Epithelial cell of esophagus (primary cell): ENCODE measurements around the gene FASTK.
"Not testable (repeated sequence)": the region's sequence is repeated elsewhere in the genome, so short reads cannot be mapped to it uniquely, and the experiment has no call there.

Experiments used
- DNase-seq: peaks from one replicate; pipeline ENCODE4 v3.0.0; 2010; ENCODE audit warnings: low read depth
- H3K4me3 ChIP-seq: 2 replicates; pipeline ENCODE4 v1.5.1; 2011; ENCODE audit warnings: mild to moderate bottlenecking, low read length, control low read depth
- CTCF ChIP-seq: IDR thresholded peaks from 2 replicates; pipeline ENCODE4 v1.5.1; 2011; ENCODE audit warnings: low read depth, mild to moderate bottlenecking, low read length, control low read depth, inconsistent platforms; ENCODE audit not compliant: insufficient read depth; ENCODE audit errors: missing control alignments

Gene FASTK

GRCh38 chr7:151046603-151047573 lies 33.7 kb downstream of the FASTK start:
- DNase-seq, result peak; percentile 56
- no peak for TF ChIP-seq CTCF
- H3K4me3 ChIP-seq, result no peak overlapping the region

GRCh38 chr7:151045967-151046366 lies 34.6 kb downstream of the FASTK start:
- no peak for DNase-seq
- no peak overlapping the region for H3K4me3 ChIP-seq
- no peak for TF ChIP-seq CTCF

GRCh38 chr7:151045262-151045661 lies 35.3 kb downstream of the FASTK start:
- H3K4me3 ChIP-seq, result no peak overlapping the region
- DNase-seq, result no peak
- no peak for TF ChIP-seq CTCF

- H3K4me3 ChIP-seq, result no peak overlapping the region
- TF ChIP-seq CTCF, result no peak
- no peak for DNase-seq
Observed at GRCh38 chr7:151043959-151044358, 36.6 kb downstream of the FASTK start.

GRCh38 chr7:151043449-151043848 lies 37.2 kb downstream of the FASTK start:
- not testable (repeated sequence) for DNase-seq, H3K4me3 ChIP-seq

GRCh38 chr7:151040616-151041375 lies 39.8 kb downstream of the FASTK start:
- TF ChIP-seq CTCF, result no peak
- H3K4me3 ChIP-seq, result no peak overlapping the region

GRCh38 chr7:151039850-151040548 lies 40.6 kb downstream of the FASTK start:
- no peak for TF ChIP-seq CTCF
- DNase-seq, result no peak
- H3K4me3 ChIP-seq, result no peak overlapping the region

More at GRCh38 chr7:151040616-151041375, 39.8 kb downstream of the FASTK start:
- no peak for DNase-seq
